NCI-H1694 (cell line): ENCODE results near the gene TMBIM1.

ENCODE experiments used
- DNase-seq: peaks from one replicate; lab custom pipeline; 2025; lab: John Stamatoyannopoulos, UW

The TMBIM1 gene

DNA sequence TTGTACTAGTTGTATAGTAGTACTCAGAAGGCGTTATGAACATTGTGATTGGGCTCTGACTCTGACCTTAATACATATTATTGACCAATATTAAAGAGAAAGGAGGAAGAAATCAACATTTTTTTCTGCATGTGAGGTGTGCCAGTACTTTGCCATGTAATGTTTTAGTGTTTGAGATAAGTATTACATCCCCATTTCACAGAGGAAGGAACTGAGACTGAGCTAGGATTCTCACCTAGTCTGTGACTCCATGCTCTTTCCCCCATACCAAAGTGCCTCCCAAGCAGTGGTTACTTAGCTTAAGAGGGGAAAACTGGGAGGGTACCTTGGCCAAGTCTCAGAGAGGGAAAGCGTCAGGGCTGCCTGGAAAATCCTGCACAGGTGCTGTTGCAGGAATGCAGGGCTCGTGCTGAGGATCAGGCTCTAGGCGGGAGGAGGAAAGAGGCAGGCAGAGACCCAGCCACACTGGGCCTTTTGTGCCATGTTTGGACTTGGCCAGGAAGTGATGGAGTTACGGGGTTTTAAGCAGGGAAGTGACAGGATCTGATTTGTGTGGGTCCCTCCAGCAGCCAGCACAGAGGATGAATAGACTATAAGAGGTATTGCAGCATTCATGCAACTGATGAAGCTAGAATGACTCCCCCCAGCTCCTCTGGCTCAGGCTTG is 20.3 kb downstream of the TMBIM1 start:
- no peak for DNase-seq

DNA sequence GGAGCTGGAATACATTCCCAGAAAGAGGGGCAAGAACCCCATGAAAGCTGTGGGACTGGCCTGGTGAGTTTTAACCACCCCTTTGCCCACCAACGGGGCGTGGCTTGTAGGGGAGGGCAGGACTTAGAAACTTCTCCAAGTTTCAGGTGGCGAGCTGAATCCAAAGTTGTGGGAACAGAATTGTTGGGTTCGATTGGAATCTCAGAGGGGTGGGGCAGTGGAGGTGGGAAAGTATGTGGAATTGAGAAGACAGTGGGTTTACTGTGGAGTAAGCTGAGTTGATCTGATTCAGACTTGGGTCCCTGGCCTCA is 20.9 kb downstream of the TMBIM1 start:
- no peak for DNase-seq

DNA sequence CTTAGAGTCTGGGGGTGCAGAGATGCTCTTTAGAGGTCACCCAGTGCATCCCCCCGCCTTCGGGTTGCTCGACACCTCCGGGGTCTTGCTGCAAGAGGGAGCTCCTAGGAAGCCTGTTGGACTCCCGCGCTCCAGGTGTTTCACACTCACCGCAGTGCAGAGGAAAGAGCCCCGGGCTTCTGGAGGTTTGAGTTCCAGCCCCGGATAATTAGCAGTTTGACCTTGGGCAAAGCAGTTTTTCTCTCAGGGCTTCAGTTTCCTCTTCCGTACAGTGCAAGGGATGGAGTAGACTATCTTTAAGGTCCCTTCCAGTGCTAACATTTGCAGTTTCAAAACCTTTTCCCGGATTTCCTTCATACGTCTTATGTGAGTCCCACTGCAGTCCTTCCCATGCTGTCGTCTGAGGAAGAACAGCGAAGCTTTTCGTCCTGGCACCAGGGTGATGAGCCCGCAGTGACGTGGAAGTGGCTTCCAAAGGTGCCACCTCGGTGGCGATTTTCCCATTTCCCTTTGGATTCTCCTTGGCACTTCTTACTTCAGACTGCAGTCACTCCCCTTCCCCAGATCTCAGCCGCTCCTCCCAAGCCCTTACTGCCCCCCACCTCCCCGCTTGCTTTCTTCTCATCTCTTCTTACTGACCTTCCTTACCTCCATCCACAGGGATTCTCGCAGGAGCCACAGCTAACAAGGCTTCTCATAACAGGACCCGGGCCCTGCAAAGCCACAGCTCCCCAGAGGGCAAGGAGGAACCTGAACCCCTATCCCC is 21.4 kb downstream of the TMBIM1 start:
- no peak for DNase-seq

DNA sequence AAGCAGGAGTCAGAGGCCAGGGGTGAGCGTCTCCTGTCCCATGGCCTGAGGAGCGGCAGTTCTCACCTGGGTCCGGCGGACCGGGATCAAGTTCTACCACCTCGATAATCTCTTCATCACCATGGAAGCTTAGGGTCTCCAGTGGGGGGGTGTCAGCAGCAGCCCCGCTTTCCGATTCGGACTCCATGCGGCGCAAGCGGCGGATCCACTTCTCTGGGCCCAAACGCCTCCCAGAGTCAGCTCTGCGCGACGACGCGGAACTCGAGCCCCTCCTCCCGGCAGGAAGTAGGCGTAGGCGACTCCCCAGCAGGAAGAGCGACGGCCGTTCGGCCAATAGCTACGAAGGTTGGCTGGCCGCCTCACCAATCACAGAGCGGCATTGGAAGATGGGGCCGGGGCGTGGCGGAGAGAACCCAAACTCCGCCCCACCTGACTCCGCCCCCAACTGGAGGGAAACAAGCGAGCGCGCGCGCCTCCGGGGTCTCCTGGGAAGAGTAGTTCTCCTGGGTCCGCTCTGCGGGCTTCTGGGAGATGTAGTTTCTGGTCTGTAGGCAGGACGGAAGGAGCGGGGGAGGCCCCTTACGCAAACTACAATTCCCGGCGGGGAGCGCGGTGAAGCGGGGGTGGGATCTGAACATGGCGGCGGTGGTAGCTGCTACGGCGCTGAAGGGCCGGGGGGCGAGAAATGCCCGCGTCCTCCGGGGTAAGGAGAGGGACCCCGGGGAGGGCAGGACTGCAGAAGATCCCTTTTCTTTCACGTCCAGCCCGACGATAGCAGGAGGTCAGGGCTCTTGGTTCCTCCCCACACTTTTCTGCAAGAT is 22.2 kb downstream of the TMBIM1 start, which contains the start of the genes AAMP and PNKD:
AAMP (minus strand) TSS at position 238 of the 821 bp plus-strand sequence; CDS start at position 187, 51 bp downstream.
PNKD (plus strand) TSS at position 620 of the 821 bp plus-strand sequence; CDS start at position 637, 17 bp downstream.
- DNase-seq: peak; percentile 99

DNA sequence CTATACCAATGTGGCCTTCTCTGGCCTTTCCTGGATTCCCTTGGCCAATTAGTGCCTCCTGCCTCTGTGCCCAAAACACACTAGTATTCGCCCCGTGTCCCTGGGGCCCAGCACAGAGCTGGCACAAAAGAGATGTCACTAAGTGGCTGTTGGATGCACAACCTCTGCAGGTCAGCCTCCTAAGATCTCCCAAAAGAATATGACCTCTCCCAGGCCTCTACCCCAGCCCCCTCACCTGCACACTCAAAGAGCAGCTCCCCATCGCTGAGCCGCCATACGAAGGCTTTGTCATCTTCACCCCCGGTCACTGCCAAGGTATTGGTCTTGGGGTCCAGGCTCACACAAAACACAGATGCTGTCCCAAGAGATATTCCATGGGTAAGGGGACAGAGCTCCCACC is 25.0 kb downstream of the TMBIM1 start:
- no peak for DNase-seq

DNA sequence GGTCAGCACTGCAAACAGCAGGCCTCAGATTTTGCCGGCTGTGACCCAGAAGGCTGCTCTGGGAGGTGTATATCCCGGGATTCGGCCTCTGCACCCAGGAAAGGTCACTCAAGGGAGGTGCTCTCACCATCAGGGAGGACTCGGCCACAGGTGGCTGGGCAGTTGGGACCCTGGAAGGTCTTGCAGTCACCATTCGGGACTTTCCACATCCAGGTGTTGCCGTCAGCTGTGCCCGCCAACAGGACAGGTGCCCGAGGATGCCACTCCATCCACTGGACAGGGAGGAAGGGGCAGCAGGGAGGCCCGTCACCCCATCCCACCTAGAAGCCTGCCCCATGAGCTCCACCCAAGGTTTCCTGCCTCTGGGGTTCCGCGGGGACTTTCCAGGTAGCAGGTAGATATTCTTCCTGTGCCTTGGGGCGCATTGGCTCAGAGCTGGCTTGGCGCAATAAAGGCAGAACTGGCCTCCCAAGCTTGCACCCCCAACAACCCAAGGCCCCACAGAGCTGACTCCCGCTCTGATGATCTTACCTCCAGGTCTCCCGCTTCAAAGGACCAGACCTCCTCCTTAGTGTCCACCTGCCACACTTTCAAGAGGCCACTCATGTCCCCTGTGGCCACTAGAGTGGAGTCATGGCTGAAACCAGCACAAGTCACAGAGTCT is 25.9 kb downstream of the TMBIM1 start:
- DNase-seq: no peak

DNA sequence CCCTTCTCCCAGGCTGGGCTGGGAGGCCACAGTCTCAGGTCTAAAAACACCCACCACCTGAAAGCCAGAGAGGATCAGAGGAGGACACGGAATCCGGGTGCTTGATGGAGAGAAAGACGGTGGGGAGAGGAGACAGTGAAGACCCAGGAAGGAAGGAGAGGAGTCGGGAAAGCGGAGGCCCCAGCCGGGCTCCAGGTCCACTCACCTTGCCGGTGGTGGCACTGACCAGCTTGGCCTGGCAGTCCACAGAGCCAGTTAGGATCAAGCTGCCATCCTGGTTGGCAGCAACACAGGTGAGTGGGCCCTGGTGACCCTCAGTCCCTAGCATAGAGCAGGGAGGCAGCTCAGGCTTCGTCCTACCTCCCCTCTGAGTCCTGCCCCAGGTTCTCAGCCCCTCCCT is 26.7 kb downstream of the TMBIM1 start:
- DNase-seq: no peak

DNA sequence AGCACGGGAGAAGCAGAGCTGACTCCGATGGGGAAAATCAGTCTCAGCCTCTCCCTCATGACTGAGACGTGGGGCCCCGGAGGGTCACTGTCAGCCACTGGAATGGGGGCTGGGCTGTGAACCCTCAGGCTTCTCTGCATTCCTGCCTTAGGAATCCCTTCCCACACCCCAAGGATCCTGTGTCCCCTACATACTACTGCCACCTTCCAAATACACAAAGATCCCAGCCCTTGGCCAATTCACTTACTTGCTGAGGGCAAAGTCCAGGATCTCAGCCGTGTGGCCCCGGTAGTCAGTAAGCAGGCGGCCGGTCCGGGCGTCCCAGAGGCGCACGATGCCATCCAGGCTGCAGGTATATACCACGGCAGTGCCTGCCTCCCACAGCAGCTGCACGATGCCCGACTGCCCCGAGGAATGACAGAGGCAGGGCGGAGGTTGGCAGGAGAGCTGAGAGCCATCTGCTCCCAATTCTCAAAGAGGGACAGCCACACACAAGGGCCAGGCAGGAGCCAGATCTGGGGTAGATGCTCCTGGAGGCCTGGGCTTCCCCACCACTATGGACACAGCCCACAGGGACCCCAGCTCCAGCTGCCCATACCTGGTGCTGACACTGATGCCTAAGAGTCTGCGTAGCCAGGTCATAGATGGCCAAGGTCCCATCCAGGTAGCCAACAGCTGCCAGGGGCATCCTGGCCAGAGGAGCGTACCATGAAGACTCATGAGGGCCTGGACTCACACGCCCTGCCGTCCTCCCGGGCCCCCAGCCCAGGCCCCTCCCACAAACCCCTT is 27.3 kb downstream of the TMBIM1 start:
- no peak for DNase-seq

DNA sequence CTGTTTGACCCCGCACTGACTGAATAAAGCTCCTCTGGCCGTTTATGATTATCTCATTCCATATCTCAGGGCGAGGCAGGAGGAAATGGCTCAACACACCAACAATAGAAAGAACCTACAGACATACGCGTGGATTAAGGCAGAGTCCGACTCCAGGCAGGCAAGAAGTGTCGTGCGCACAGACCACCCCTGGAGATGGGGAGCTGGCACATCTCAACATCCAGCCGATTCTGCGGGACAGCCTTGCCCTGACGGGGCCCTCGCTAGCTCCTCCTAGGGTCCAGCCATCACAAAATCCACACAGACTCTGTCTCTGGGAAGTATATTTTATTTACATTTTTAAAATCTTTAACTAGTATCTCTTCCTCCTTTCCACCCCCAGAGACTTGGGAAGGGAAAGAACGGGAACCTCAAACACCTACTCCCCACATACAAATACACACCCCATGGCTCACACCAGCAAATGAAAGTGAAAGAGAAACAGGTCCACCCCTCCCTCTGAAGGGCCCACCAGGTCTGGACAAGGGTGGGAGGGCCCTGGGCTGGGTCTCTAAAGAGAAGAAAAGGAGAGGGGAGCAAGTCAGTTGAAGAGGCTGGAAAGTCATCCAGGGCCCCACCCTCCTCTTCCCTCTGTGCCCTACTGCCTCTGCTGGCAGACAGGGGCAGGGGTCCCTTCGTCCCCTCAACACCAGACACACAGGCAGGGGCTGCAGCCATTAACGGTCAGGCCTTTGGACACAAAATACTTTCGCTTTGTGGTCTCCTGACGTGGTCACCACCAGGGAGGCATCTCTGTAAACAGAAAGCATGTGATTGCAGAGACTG is 28.3 kb downstream of the TMBIM1 start:
- no peak for DNase-seq

DNA sequence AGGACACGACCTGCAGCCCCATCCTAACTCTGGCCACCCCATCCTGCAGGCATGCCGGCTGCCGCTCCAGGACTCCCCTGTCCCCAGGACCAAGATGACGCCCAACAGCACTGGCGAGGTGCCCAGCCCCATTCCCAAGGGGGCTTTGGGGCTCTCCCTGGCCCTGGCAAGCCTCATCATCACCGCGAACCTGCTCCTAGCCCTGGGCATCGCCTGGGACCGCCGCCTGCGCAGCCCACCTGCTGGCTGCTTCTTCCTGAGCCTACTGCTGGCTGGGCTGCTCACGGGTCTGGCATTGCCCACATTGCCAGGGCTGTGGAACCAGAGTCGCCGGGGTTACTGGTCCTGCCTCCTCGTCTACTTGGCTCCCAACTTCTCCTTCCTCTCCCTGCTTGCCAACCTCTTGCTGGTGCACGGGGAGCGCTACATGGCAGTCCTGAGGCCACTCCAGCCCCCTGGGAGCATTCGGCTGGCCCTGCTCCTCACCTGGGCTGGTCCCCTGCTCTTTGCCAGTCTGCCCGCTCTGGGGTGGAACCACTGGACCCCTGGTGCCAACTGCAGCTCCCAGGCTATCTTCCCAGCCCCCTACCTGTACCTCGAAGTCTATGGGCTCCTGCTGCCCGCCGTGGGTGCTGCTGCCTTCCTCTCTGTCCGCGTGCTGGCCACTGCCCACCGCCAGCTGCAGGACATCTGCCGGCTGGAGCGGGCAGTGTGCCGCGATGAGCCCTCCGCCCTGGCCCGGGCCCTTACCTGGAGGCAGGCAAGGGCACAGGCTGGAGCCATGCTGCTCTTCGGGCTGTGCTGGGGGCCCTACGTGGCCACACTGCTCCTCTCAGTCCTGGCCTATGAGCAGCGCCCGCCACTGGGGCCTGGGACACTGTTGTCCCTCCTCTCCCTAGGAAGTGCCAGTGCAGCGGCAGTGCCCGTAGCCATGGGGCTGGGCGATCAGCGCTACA is 29.4 kb downstream of the TMBIM1 start:
- no peak for DNase-seq

DNA sequence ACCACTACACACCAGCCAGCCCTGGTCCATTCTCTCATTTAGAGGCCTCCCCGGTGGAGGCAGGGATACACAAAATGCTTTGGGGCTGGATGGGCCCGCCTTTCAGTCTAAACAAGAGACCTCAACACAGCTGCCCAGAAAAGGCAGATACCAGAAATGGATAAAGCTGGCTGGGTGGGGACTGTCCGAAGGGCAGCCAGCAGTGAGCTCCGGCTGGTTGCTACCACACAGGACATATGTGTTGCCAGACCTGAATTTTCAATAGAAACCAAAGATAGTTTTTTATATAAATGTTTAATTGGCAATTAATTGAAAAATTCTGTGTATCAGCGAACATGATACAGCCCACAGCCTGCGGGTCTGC is 30.1 kb downstream of the TMBIM1 start:
- DNase-seq: no peak

DNA sequence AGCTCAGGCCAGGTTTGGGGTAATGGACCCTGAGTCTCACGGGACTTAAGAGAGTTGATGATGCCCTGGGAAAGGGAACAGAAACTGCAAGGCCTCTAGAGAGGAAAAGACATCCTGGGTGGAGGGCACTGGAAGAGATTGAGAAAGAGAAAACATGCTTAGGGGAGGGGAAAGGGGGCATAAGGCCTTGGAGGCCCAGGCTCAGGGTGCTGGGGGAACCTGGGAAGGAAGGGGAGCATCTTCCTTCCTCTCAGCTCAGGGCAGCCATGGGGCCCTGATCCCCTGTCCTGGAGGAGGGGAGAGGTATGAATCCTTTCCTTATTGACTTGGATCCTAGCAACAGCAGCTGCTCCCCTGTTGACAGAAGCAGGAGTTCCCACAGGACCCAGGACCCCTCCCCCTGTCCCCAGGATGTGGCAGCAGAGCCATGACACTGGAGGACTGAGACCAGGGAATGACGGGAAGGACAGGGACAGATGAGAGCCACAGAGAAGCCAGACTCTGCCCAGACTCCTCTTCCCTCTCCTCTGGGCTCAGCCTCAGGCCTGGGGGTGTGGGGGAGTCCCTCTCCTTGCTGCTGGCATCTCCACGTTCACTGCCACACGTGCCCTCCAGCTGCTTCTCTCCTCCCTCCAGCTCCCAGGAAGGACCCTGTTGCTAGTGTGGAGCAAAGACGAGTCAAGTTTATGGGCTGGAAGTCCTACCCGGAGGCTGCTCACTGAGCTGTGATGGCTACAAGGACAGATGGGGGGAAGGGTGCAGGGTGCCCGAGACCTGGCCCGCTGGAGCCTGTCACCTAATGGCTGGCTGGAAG is 30.7 kb downstream of the TMBIM1 start:
- no peak for DNase-seq

DNA sequence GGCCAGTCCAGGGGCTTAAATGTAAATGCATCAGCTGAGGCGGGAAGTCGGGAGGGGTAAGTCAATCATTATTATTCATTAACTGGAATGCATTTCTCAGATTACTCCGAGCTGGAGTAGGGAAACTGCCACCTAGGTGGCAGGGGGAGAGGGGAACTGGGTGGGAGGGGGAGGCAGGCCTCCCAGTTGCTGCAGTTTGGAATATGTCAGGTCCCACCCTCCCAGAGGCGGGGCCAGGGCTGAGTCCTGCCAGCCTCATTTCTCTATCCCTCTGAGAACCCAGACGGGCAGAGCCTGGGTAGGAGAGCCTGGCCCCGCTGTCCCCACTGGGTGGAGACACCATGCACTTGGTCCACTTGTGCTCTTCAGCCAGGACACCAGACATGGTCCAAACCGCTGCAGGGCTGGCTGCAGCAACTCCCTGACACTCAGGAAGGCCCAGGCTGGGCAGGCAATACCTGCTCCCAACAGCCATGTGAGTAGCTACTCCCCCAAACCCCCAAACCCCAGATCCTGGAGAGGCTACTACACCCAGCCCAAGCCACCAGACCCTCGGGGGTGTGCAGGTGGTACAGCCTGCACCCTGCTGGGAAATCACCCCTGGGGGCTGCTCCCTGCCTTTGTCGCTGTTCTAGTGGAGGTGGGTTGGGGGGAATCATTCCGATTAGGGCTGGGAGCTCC is 31.4 kb downstream of the TMBIM1 start, which contains the start of gene GPBAR1:
GPBAR1 (plus strand) TSS at position 274 of the 681 bp plus-strand sequence. CDS start 1,710 bp downstream, outside the sequence.
- DNase-seq: no peak

DNA sequence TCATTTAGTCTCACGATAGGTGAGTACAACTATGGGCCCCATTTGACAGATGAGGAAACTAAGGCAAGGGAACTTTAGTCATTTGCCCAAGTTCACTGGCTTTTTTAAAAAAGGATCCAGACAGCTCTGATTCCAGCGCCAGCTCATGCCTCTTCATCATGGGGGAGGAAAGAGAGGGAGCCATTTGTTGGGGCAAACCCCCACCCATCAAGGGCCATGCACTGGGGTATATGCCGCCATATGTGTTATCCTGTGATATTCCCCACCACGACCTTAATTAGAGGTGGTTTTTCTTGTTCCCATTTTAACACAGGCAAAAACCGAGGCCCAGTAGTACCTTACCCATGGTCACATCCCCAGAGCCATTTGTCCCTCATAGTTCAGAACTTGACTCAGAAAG is 32.1 kb downstream of the TMBIM1 start:
- DNase-seq: no peak

DNA sequence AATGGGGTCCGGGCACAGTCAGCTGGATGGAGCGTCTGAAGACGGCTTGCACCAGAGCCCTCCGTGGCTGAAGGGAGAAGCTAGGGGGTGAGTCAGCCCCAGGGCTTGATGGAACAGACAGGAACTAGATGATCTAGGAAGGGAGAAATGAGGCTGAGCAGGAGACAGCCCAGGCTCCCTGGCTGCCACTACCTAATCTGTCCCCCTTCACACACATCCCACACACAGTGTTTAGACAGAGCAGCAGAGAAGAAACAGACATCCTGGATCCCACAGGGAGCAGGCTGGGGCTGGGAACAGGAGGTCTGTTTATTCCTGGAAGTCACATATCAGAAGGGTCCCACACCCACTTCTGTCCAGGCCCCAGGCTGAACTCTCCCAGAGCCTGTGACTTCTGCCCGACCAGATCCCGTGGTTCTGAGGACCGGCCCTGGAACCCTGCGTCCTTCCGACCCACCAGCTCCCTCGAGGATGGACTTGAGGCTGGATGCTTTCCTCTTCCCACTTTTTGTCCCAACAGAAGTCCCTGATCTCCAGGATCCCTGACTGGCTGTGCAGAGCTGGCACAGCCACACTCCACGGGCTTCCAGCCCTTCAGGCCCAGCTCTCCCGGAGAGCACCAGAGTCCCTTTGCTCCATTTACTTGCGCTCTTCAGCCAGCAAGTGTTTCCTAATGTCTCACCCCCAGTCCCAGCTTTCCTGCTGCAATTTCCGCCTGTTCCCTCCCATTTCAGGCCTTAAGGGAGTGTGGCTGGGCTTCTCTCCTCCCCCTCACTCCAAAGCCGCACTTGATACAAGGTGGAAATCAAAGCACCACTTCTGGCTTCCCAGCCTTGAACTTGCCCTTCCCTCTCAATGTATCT is 33.0 kb downstream of the TMBIM1 start:
- DNase-seq: no peak

DNA sequence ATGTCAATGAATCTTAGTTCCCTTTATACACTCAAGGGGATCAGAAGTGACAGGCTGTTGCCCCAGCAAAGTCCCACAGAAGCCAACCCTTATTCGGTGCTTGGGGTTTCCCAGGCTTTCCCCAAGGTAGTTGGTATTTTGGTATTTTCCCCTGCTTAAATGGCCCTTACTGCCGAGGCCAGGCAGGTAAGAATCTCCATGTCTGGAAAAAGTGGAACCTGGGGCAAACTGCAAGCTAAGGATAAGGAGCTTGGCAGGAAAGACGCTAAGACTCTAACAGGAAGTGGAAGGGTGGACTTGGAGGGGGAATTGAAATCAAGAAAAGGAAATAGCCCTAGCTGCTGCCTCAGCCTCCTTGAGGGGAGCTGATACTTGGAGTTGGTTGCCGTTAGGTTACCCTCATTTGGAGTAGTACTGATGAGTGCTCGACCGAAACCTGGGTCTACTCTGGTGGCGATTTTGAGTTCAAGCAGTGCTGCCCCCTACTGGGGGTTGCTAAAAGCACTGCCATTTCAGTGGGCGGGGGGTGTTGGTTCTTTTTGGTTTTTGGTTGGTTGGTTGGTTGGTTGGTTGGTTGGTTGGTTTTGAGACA is 34.8 kb downstream of the TMBIM1 start:
- DNase-seq: no peak
